Measurements from ENCODE around the gene DRC3.

DRC3 gene

DNA sequence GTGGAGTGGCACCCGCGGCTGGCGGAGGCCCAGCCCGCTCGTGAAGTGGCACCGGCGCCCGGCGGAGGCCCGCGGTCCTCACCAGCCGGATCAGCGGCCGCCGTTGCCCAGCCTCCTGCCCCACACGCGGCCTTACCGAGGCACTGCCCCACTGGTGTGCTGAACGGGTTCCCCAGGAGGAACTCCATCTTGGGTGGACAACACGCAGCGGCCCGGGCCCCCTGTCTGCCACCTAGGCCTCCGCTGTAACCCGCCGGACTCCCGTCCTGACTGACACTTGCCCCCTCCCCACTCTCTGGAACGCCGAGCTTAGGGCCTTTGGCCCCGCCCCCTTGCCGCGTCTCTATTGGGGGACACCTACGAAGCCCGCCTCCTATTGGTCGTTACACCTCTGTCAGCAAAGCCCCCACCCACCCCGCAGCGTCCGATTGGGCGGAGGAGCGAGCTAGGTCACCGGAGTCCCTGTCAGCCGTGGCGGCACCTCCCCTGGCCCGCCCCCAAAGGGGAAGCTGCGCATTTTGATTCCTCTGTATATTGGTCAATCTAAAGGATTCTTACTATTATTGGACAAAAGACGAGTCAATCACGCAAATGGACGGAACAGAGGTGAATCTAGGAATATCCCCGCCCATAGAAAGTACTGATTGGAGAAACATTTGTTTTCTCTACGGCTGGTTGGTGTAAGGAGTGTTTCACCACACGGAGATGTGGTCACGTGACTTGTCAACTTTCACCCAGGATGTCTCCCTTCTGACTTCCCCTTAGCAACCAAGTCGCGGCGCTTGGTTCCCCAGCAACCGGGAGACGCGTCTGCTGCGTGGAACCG lies at the start of gene DRC3, which contains the start of gene TOM1L2:
Gene DRC3 (plus strand): TSS at position 737 of the 826 bp plus-strand sequence. CDS start 4,737 bp downstream, outside the sequence.
Gene TOM1L2 (minus strand): TSS at position 275 of the 826 bp plus-strand sequence. CDS start 87 bp downstream, at position 188.
- no peak for TF ChIP-seq CTCF (conservative IDR thresholded peaks at IDR 0.05; ENCODE audit: low read depth, low read length)
- peak within 1 kb of the TSS; percentile 75 for H3K4me3 ChIP-seq (ENCODE audit: low read depth, low read length)
- DNase-seq (ENCODE audit: low read depth): peak; percentile 100

GRCh38 chr17:17924131-17924856 lies 48.4 kb upstream of the DRC3 start:
- no peak for DNase-seq (ENCODE audit: low read depth)
- no peak for TF ChIP-seq CTCF (conservative IDR thresholded peaks at IDR 0.05; ENCODE audit: low read depth, low read length)
- no peak overlapping the region for H3K4me3 ChIP-seq (ENCODE audit: low read depth, low read length)

GRCh38 chr17:17924857-17925250 lies 47.8 kb upstream of the DRC3 start:
- no peak overlapping the region for H3K4me3 ChIP-seq (ENCODE audit: low read depth, low read length)
- no peak for TF ChIP-seq CTCF (conservative IDR thresholded peaks at IDR 0.05; ENCODE audit: low read depth, low read length)
- DNase-seq (ENCODE audit: low read depth): no peak

DNA sequence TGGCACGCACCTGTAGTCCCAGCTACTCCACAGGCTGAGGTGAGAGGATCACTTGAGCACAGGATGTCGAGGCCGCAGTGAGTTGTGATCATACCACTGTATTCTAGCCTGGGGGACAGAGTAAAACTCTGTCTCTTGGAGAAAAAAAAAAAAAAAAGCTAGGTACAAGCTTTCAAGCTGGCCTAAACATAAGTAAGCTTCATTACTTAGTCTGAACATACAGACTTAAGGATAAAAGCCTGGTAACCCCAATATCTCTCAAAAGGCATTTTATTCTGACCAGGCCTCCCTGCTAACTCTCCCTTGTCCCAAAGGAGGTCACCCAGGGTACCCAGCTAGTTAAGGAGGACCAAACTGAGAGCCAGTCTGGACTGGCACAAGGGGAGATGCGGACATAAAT lies 46.6 kb upstream of the DRC3 start:
- no peak for DNase-seq (ENCODE audit: low read depth)
- H3K4me3 ChIP-seq (ENCODE audit: low read depth, low read length): no peak overlapping the region
- TF ChIP-seq CTCF (conservative IDR thresholded peaks at IDR 0.05; ENCODE audit: low read depth, low read length): no peak

- no peak for TF ChIP-seq CTCF (conservative IDR thresholded peaks at IDR 0.05; ENCODE audit: low read depth, low read length)
- DNase-seq (ENCODE audit: low read depth): no peak
- H3K4me3 ChIP-seq (ENCODE audit: low read depth, low read length): no peak overlapping the region
Measured at GRCh38 chr17:17926840-17927449, 45.7 kb upstream of the DRC3 start.

- H3K4me3 ChIP-seq (ENCODE audit: low read depth, low read length): no peak overlapping the region
- TF ChIP-seq CTCF (conservative IDR thresholded peaks at IDR 0.05; ENCODE audit: low read depth, low read length): no peak
- DNase-seq (ENCODE audit: low read depth): no peak
Measured at GRCh38 chr17:17928398-17929287, 44.0 kb upstream of the DRC3 start.
